Activated B cell treated with CpG ODN at 0.5 μM for 24 hours (primary cell): Measurements from ENCODE around the gene BEAN1. TPM values are rescaled to one million over a fixed set of nuclear protein-coding genes. Genes with fewer than 3 reads are reported as not detected.

Experiments used
- ATAC-seq: fragments of 200-7000 bp; cut with Tn5 transposase; one replicate; pipeline ENCODE4 v1.10.0; 2021; ENCODE audit warnings: low read depth, mild to moderate bottlenecking, moderate library complexity
- CTCF ChIA-PET: fragments of 350-600 bp; sonication (Branson Sonifier 250); formaldehyde crosslinking; loops from one replicate; lab custom pipeline; 2021; ENCODE audit warnings: antibody characterized with exemption; lab: Charles Lee
- POLR2A ChIA-PET: fragments of 350-600 bp; sonication (Branson Sonifier 250); formaldehyde crosslinking; loops from one replicate; lab custom pipeline; 2021; ENCODE audit warnings: antibody characterized with exemption; lab: Charles Lee
- DNase-seq: peaks from one replicate; pipeline ENCODE4 v3.0.0; 2022
- H3K27ac Mint-ChIP-seq: one replicate; pipeline ENCODE4 v1.8.0; 2020; ENCODE audit warnings: mixed read lengths
- H3K27me3 Mint-ChIP-seq: one replicate; pipeline ENCODE4 v1.8.0; 2021; ENCODE audit warnings: mixed read lengths
- H3K36me3 Mint-ChIP-seq: one replicate; pipeline ENCODE4 v1.8.0; 2021; ENCODE audit warnings: low read depth, mixed read lengths
- H3K4me1 Mint-ChIP-seq: one replicate; pipeline ENCODE4 v1.8.0; 2021; ENCODE audit warnings: mixed read lengths
- H3K4me3 Mint-ChIP-seq: one replicate; pipeline ENCODE4 v1.8.0; 2020; ENCODE audit warnings: mild to moderate bottlenecking, mixed read lengths
- H3K9me3 Mint-ChIP-seq: one replicate; pipeline ENCODE4 v1.8.0; 2020; ENCODE audit warnings: mixed read lengths
- CTCF ChIP-seq: fragments of 200-600 bp; IDR thresholded peaks from one replicate; pipeline ENCODE4 v1.8.0; 2022; ENCODE audit warnings: antibody characterized with exemption, mild to moderate bottlenecking
- intact Hi-C: fragments of 100-400 bp; cut with micrococcal nuclease; formaldehyde crosslinking; loops from one replicate; pipeline ENCODE4 v1.15.1; 2024
- total RNA-seq: library from RNA; stranded (reverse); gene quantifications from 2 replicates; pipeline ENCODE4 v1.2.3, GENCODE V29; 2022

BEAN1 gene
- not detected in 2 replicates for total RNA-seq

- ATAC-seq (peak; percentile 14), DNase-seq (no peak)
- Mint-ChIP-seq H3K36me3 (no peaks in the 10 kb centered on the region), H3K9me3 (no peaks in the 10 kb centered on the region), H3K4me1 (peaks cover 6% of the 10 kb centered on the region), H3K27me3 (peaks cover 72% of the 10 kb centered on the region), H3K27ac (no peak within 1 kb of the TSS), H3K4me3 (no peak within 1 kb of the TSS)
- intact Hi-C loops, result no loop called here
- ChIA-PET CTCF (interaction anchor here (0.7 kb wide), 1 partner anchor 64 kb away, joined by 3 read pairs; no protein-coding TSS in a partner anchor), POLR2A (no interaction called here)
- TF ChIP-seq CTCF, result no peak
Observed at GRCh38 chr16:66427036-66427860, at the start of gene BEAN1. Gene BEAN1 (plus strand): TSS chr16:66427295. CDS start chr16:66437677, 10,382 bp downstream.

GRCh38 chr16:66377324-66377723 is 49.8 kb upstream of the BEAN1 start:
- ChIA-PET CTCF (no interaction called here), POLR2A (no interaction called here)
- peaks cover 4% of the 10 kb centered on the region for H3K27me3 Mint-ChIP-seq
- intact Hi-C loops, result no loop called here
- TF ChIP-seq CTCF, result no peak
- H3K36me3 Mint-ChIP-seq, result no peaks in the 10 kb centered on the region
- H3K4me1 Mint-ChIP-seq, result no peaks in the 10 kb centered on the region
- no peak overlapping the region for H3K4me3 Mint-ChIP-seq
- ATAC-seq (no peak), DNase-seq (no peak)
- no peak overlapping the region for H3K27ac Mint-ChIP-seq
- no peaks in the 10 kb centered on the region for H3K9me3 Mint-ChIP-seq

GRCh38 chr16:66378741-66379570 is 48.1 kb upstream of the BEAN1 start:
- H3K9me3 Mint-ChIP-seq, result no peaks in the 10 kb centered on the region
- POLR2A ChIA-PET, result no interaction called here
- DNase-seq (no peak), ATAC-seq (no peak)
- CTCF ChIA-PET, result no interaction called here
- no peak overlapping the region for H3K27ac Mint-ChIP-seq
- no peaks in the 10 kb centered on the region for H3K4me1 Mint-ChIP-seq
- no peaks in the 10 kb centered on the region for H3K27me3 Mint-ChIP-seq
- intact Hi-C loops, result no loop called here
- TF ChIP-seq CTCF, result no peak
- no peaks in the 10 kb centered on the region for H3K36me3 Mint-ChIP-seq
- H3K4me3 Mint-ChIP-seq, result no peak overlapping the region

- intact Hi-C loops, result no loop called here
- POLR2A ChIA-PET, result no interaction called here
- no peak for TF ChIP-seq CTCF
- H3K36me3 Mint-ChIP-seq, result no peaks in the 10 kb centered on the region
- CTCF ChIA-PET, result no interaction called here
- ATAC-seq, result no peak
- H3K4me1 Mint-ChIP-seq, result no peaks in the 10 kb centered on the region
- H3K27ac Mint-ChIP-seq, result no peak overlapping the region
- H3K9me3 Mint-ChIP-seq, result no peaks in the 10 kb centered on the region
- no peak for DNase-seq
- no peak overlapping the region for H3K4me3 Mint-ChIP-seq
- H3K27me3 Mint-ChIP-seq, result no peaks in the 10 kb centered on the region
Observed at GRCh38 chr16:66379571-66379941, 47.5 kb upstream of the BEAN1 start.

GRCh38 chr16:66380421-66380820 is 46.7 kb upstream of the BEAN1 start:
- Mint-ChIP-seq H3K9me3 (no peaks in the 10 kb centered on the region), H3K36me3 (no peaks in the 10 kb centered on the region), H3K27ac (no peak overlapping the region), H3K27me3 (no peaks in the 10 kb centered on the region), H3K4me1 (no peaks in the 10 kb centered on the region), H3K4me3 (no peak overlapping the region)
- intact Hi-C loops, result no loop called here
- no peak for TF ChIP-seq CTCF
- ATAC-seq, result no peak
- ChIA-PET CTCF (no interaction called here), POLR2A (no interaction called here)
- no peak for DNase-seq
